Hepatocyte (in vitro differentiated cells): Measurements from ENCODE around the gene ISYNA1. TPM values are rescaled to one million over a fixed set of nuclear protein-coding genes. Genes with fewer than 3 reads are reported as not detected.

Experiments
- DNase-seq: peaks from one replicate; pipeline ENCODE4 v3.0.0-alpha.2; 2016; ENCODE audit warnings: low spot score
- H2AFZ ChIP-seq: fragments of 200-600 bp; sonication (generic); 2 replicates; pipeline ENCODE4 v1.6.0; 2016; ENCODE audit warnings: antibody characterized with exemption, mild to moderate bottlenecking
- H3K27ac ChIP-seq: fragments of 200-600 bp; sonication (generic); 2 replicates; pipeline ENCODE4 v1.5.1; 2016; ENCODE audit warnings: mild to moderate bottlenecking
- H3K27me3 ChIP-seq: fragments of 200-600 bp; sonication (generic); 2 replicates; pipeline ENCODE4 v1.6.1; 2016
- H3K36me3 ChIP-seq: fragments of 200-600 bp; sonication (generic); replicated peaks from 2 replicates; pipeline ENCODE4 v1.5.1; 2016; ENCODE audit warnings: low read depth; ENCODE audit not compliant: insufficient read depth
- H3K4me1 ChIP-seq: fragments of 200-600 bp; sonication (generic); 2 replicates; pipeline ENCODE4 v1.5.1; 2016; ENCODE audit warnings: mild to moderate bottlenecking, moderate library complexity; ENCODE audit not compliant: insufficient read depth
- H3K4me2 ChIP-seq: fragments of 200-600 bp; sonication (generic); 2 replicates; pipeline ENCODE4 v1.6.0; 2016
- H3K4me3 ChIP-seq: fragments of 200-600 bp; sonication (generic); 2 replicates; pipeline ENCODE4 v1.5.1; 2016; ENCODE audit warnings: mild to moderate bottlenecking
- H3K79me2 ChIP-seq: fragments of 200-600 bp; sonication (generic); 2 replicates; pipeline ENCODE4 v1.6.0; 2017; ENCODE audit warnings: mild to moderate bottlenecking
- H3K9me2 ChIP-seq: fragments of 200-600 bp; sonication (generic); replicated peaks from 2 replicates; pipeline ENCODE4 v1.6.0; 2017; ENCODE audit warnings: mild to moderate bottlenecking; ENCODE audit not compliant: insufficient read depth
- H3K9me3 ChIP-seq: fragments of 200-600 bp; sonication (generic); 2 replicates; pipeline ENCODE4 v1.5.1; 2016; ENCODE audit warnings: low read depth, mild to moderate bottlenecking
- H4K20me1 ChIP-seq: fragments of 200-600 bp; sonication (generic); 2 replicates; pipeline ENCODE4 v1.6.0; 2016; ENCODE audit warnings: mild to moderate bottlenecking; ENCODE audit not compliant: insufficient read depth, poor library complexity, severe bottlenecking
- CTCF ChIP-seq: fragments of 200-600 bp; sonication (generic); IDR thresholded peaks from 2 replicates; pipeline ENCODE4 v1.5.1; 2016; ENCODE audit warnings: antibody characterized with exemption, mild to moderate bottlenecking; ENCODE audit not compliant: poor library complexity
- EZH2 ChIP-seq: fragments of 200-600 bp; sonication (generic); IDR thresholded peaks from 2 replicates; pipeline ENCODE4 v1.6.1; 2016; ENCODE audit warnings: antibody characterized with exemption, mild to moderate bottlenecking, borderline replicate concordance
- EZH2phosphoT487 ChIP-seq: fragments of 200-600 bp; sonication (generic); IDR thresholded peaks from one replicate; pipeline ENCODE4 v1.6.1; 2018; ENCODE audit warnings: antibody characterized with exemption, mild to moderate bottlenecking, low read depth, moderate library complexity; ENCODE audit not compliant: unreplicated experiment, severe bottlenecking
- WGBS: methylation state at CpG from one replicate; pipeline ENCODE4 v1.1.6; 2016; ENCODE audit warnings: low lambda C conversion rate; ENCODE audit errors: missing lambda C conversion rate; 5-methylcytosine and 5-hydroxymethylcytosine counted together
- polyA plus RNA-seq: library from polyadenylated mRNA; unstranded; fragments of >200 nt; fragmentation: Nextera tagmentation; extraction: Ambion mirVana; gene quantifications from 2 replicates; pipeline ENCODE4 v1.2.1, GENCODE V29; 2016
- total RNA-seq: library from RNA; depleted of rRNA; stranded (reverse); fragments of >200 nt; gene quantifications from 2 replicates; pipeline ENCODE4 v1.2.3, GENCODE V29; 2014

Gene ISYNA1
- total and polyA plus RNA-seq, 2 experiments from 2014 or later, result 51.5 to 144 TPM

GRCh38 chr19:18476507-18477041 is 38.6 kb upstream of the ISYNA1 start:
- Histone ChIP-seq H3K27ac (no peak overlapping the region), H3K9me3 (no peaks in the 10 kb centered on the region), H3K4me3 (no peak overlapping the region), H3K27me3 (no peaks in the 10 kb centered on the region), H3K36me3 (no peaks in the 10 kb centered on the region), H2AFZ (no peak overlapping the region), H3K9me2 (no peaks in the 10 kb centered on the region), H4K20me1 (peaks cover 38% of the 10 kb centered on the region), H3K4me1 (peaks cover 23% of the 10 kb centered on the region), H3K4me2 (no peak overlapping the region), H3K79me2 (peaks cover 78% of the 10 kb centered on the region)
- 94% methylated on average over 14 of the region's 14 CpGs for WGBS
- no peak for DNase-seq
- TF ChIP-seq EZH2 (no peak), CTCF (no peak), EZH2phosphoT487 (no peak)

- Histone ChIP-seq H3K4me1 (peaks cover 23% of the 10 kb centered on the region), H3K9me3 (no peaks in the 10 kb centered on the region), H3K79me2 (peaks cover 71% of the 10 kb centered on the region), H3K4me3 (no peak overlapping the region), H4K20me1 (peaks cover 38% of the 10 kb centered on the region), H3K9me2 (no peaks in the 10 kb centered on the region), H3K4me2 (peak overlapping the region; percentile 53), H3K27me3 (no peaks in the 10 kb centered on the region), H3K27ac (peak overlapping the region; percentile 23), H3K36me3 (no peaks in the 10 kb centered on the region), H2AFZ (no peak overlapping the region)
- no peak for DNase-seq
- WGBS, result 71% methylated on average over 19 of the region's 19 CpGs
- no peak for TF ChIP-seq EZH2phosphoT487
- TF ChIP-seq EZH2, result no peak
- no peak for TF ChIP-seq CTCF
These were observed 37.9 kb upstream of the ISYNA1 start for GRCh38 chr19:18475762-18476331.

GRCh38 chr19:18475004-18475453 is 37.1 kb upstream of the ISYNA1 start:
- Histone ChIP-seq H3K27ac (peak overlapping the region; percentile 15), H3K4me2 (peak overlapping the region; percentile 53), H3K79me2 (peaks cover 64% of the 10 kb centered on the region), H3K4me3 (no peak overlapping the region), H2AFZ (no peak overlapping the region), H3K9me3 (no peaks in the 10 kb centered on the region), H3K9me2 (no peaks in the 10 kb centered on the region), H3K4me1 (peaks cover 19% of the 10 kb centered on the region), H3K36me3 (no peaks in the 10 kb centered on the region), H3K27me3 (no peaks in the 10 kb centered on the region), H4K20me1 (peaks cover 40% of the 10 kb centered on the region)
- no peak for DNase-seq
- no peak for TF ChIP-seq EZH2phosphoT487
- no peak for TF ChIP-seq CTCF
- no peak for TF ChIP-seq EZH2
- 98% methylated on average over 5 of the region's 5 CpGs for WGBS
